GM21447 (cell line): ENCODE results near the gene PLCH1.

Source experiments
- ATAC-seq: cut with Tn5 transposase; IDR thresholded peaks from one replicate; pipeline ENCODE4 v1.9.1; 2021; ENCODE audit not compliant: unreplicated experiment

Gene PLCH1

GRCh38 chr3:155697542-155697941 is 47.3 kb downstream of the PLCH1 start:
- no peak for ATAC-seq

DNA sequence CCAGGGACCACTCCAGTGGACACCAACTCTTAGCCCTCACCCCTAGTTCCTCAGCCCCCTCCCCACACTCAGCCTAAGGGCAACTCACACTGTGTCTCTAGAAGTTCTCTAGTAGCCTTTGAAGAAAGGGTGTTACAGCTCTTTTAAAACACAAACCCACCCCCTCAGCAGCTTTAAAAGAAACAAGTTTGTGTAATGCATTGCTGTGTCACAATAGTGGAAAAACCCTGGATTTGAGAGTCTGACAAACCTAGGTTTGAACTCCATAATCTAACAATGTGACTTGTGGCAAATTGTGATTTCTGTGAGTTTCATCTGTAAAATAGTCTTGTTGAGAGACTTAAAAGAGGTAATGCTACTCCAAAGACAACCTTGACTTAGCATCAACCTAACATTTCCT is 54.0 kb downstream of the PLCH1 start:
- ATAC-seq, result no peak

GRCh38 chr3:155688481-155688880 is 56.4 kb downstream of the PLCH1 start:
- no peak for ATAC-seq

DNA sequence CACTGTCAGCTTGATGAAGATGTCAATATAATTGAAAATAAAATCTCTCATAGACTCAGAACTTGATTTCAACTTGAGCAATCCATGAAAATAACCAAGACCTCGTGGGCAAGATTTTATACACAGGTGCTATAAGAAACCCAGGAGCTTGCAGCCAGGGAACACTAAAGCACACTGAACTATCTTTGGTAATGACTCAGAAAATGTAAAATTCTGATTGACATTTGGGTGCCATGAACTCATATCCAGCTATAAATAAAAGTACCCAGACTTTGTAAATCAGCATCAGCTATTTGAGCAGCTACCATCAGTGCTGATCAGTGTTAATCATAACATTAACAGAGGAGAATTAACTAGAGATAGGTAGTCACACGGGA is 61.5 kb downstream of the PLCH1 start:
- no peak for ATAC-seq

DNA sequence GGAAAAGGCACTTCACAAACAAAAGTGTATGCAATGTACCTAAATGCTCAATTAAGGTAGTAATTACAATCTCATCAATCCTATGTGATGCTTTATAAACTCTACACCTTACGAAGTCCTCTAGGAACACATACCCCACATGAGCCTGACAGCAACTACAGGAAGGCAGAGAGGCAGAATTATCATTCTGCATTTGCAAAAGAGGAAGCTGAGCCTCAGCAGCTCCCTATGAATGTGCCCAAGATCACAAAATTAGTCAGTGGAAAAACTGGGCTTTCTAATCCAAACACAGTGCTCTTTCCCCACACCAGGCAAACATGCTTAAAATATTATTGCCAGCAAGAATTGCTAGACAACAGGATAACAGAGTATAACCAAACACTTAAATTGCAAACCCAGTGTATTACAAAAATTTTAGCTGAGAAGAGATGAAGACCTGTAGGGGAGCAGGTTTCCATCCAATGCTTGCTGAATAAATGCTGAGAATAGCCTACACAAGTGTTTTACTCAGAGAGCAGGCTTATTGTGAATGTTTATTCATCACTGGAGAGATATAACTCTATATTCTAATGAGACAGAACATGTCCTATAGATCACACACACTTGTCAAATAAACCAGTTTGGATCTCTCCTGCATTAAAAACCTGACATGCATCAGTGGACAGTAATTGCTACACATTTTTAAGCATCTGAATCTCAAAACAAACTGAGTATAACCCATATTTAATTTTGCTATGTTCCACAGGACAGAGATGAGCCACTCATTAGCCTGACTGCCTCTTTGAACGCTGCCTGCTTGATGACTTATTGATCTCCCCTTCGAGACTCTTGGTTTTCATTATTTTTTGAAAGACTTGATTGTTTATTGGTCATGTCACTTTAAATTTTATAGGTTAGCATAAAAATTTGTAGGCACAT is 62.2 kb downstream of the PLCH1 start:
- ATAC-seq, result no peak

- no peak for ATAC-seq
Observed at GRCh38 chr3:155676252-155676981, 68.5 kb downstream of the PLCH1 start.

DNA sequence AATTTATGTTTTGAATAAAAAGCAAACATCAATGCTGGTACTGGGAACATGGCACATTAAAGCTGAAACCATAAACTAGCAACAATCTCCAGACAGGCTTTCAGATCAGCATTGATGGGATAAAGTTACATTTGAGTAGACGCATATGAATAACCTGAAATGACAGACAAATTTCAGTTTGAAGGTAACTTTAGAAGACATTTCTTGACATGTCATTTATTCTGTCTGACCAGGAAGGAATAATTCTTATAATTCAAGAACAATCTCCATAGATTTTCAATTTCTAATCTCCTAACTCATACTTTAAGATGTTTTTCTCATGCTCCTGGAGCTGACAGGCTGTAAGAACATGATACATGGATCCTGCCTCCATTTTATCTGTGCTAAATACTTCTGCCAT is 69.8 kb downstream of the PLCH1 start:
- ATAC-seq, result no peak

DNA sequence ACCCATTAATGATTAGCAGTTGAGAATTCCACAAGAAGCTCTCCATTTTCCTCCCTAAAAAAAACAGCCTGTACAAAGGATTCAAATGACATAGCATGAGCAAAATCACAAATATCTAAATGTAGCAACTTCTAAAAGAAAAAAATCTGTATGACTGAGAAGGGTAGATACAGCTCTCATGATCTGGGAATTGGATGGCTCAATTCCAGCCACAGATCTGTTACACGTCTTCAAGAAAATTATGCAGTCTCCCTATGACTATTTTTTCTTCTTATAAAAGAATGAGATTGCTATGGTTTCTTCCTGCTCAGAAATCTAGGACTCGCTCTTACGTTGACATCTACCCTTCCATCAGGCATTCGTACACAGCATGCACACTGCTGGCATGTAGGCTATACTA is 71.5 kb downstream of the PLCH1 start:
- ATAC-seq, result no peak

DNA sequence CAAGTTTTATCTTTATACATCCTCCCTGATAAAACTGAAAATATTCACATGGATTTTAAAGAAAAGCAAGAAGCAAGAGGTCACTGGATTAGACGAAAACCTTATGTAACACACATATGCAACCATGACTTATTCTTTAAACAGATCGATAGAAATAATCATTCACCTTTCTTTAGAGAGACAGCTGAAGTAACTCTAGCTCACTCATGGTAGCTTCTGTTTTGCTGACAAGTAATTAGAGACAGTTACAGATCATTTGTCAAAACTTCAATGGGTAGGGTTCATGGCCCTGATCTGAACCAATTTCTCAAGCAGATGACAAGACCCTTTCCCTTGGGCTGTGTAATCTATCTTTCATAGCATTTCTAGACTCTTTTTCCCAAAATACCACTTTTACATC is 74.5 kb downstream of the PLCH1 start:
- no peak for ATAC-seq

GRCh38 chr3:155667988-155668387 is 76.9 kb downstream of the PLCH1 start:
- no peak for ATAC-seq

DNA sequence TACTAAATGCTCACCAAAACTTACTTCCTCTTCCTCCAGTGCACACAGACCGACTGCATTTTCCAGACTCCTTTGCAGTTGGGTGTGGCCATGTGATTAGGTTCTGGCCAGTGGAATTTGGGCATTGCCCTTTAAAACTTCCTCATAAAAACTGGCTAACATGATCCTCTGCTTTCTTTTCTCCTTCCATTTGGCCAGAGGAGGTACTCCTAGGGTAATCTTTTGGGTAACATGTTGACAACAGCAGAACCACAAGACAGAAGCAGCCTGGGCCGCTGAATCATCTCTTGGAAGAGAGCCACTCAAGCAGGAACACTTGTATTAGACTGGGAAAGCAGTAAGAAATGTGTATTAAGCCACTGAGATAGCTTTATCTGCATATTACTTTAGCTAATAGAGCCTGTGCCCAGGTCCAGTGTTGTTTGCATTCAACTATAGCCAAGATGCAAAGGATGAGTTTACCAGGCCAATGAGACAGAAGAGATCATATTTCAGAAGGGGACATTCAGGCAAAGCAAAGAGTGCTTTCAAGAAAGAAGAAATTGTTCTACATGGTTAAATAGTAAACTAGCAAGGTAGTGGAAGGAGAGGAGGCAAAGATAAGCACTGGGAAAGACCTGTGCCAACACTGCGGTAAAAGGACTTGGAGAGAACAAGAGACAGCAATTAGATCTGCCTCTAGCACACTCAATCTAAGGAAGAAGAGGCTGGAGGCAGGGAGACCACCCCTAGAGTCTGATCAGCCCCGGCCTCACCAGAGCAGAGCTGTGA is 79.8 kb downstream of the PLCH1 start:
- ATAC-seq, result no peak

DNA sequence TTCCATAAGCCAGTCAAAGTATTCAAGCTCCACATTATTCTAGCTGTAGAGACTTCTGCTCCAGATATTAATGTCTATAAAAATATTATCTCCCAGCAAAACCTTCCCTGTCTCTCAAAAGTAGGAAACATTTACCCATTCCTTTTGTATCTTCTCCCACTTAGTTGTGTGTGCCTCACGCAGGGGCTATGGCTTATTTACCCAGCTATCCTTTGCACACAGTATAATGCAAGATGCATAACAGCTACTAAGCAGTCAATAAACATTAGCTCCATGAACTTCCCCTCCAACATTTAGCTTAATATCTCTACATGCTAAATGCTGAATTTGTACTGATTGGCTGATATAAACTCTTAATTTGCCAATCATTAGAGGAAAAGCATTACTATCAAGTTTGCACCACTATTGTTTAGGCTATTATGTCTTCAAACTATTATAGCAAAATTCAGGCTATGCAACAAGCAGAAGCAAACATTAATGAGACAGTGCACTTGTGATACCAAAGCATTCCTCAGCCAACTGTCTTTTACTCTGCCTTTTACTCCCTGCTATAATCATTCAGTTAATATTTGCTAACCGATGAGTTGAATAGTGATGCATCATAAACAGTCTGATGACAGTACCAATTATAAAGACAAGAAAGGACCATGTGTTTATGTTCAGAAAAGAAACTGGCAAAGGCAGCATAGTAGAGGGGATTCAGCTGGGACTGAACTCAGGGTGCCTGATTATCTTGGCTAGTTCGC is 81.2 kb downstream of the PLCH1 start:
- ATAC-seq, result no peak

GRCh38 chr3:155661760-155662159 is 83.1 kb downstream of the PLCH1 start:
- ATAC-seq, result no peak

DNA sequence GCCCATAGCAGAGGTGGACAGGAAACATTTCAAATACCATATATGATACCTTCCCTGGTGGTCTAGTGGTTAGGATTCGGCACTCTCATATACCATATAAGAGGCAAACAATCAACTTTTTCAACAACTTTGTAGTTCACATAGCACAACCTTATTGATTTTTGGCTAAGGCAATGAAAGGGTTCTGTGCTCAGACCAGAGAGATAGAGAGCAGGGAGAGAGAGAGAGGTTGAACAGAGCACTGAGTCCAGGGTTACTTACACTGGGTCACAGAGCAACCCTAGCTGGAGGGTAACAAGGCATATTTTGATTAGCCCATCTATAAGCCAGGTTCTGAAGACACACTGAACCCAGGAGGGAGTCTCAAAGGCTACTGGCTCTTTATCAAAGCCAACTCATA is 83.8 kb downstream of the PLCH1 start:
- no peak for ATAC-seq

- no peak for ATAC-seq
Observed at GRCh38 chr3:155658671-155659261, 86.1 kb downstream of the PLCH1 start.

- no peak for ATAC-seq
Observed at GRCh38 chr3:155658006-155658405, 86.9 kb downstream of the PLCH1 start.

- ATAC-seq, result no peak
Observed at GRCh38 chr3:155657161-155657560, 87.7 kb downstream of the PLCH1 start.

- no peak for ATAC-seq
Observed at GRCh38 chr3:155656466-155656865, 88.4 kb downstream of the PLCH1 start.

GRCh38 chr3:155651489-155652218 is 93.2 kb downstream of the PLCH1 start:
- ATAC-seq, result no peak
